HCT116 (cell line): ENCODE results near the gene CCDC88C. TPM values are rescaled to one million over a fixed set of nuclear protein-coding genes. Genes with fewer than 3 reads are reported as not detected.

Source experiments
- ATAC-seq: fragments of 200-7000 bp; cut with Tn5 transposase; 2 replicates; pipeline ENCODE4 v1.9.1; 2020; ENCODE audit warnings: mild to moderate bottlenecking, moderate library complexity
- BruUV-seq: library from RNA; stranded (reverse); fragments of 400-500 nt; replicated peaks from 2 replicates; lab custom pipeline; 2021; lab: Mats Ljungman, UMichigan
- CTCF ChIA-PET: fragments of 300-600 bp; sonication (Branson Sonifier 250); formaldehyde crosslinking; loops from one replicate; lab custom pipeline; 2021; ENCODE audit warnings: antibody characterized with exemption; lab: Charles Lee
- POLR2A ChIA-PET: fragments of 300-600, 350-600 bp; sonication (Branson Sonifier 250); formaldehyde crosslinking; loops from one replicate; lab custom pipeline; 2021; ENCODE audit warnings: antibody characterized with exemption; lab: Charles Lee
- RAD21 ChIA-PET, 2 experiments: fragments of 300-600 bp; sonication (Branson Sonifier 250); formaldehyde crosslinking; loops; one replicate each; lab custom pipeline; 2023; ENCODE audit warnings: low total read pairs in 2 of 2; ENCODE audit not compliant: uncharacterized antibody in 2 of 2, unreplicated experiment in 2 of 2, low non-redundant PET in 1 of 2; lab: Charles Lee
- DNase-seq: peaks from one replicate; pipeline ENCODE4 v3.0.0-alpha.2; 2010; ENCODE audit warnings: low read depth, low spot score
- H2AFZ ChIP-seq: fragments of 200-600 bp; shearing (Covaris generic), sonication (generic); 2 replicates; pipeline ENCODE4 v1.6.1; 2017; ENCODE audit warnings: low read depth, mixed run types, mixed read lengths, antibody characterized with exemption, low read length; ENCODE audit not compliant: poor library complexity, severe bottlenecking
- H3K27ac ChIP-seq: 2 replicates; pipeline ENCODE4 v1.5.1; 2012; ENCODE audit warnings: low read depth, low read length
- H3K27me3 ChIP-seq: fragments of 200-600 bp; sonication (generic); 2 replicates; pipeline ENCODE4 v1.6.1; 2016; ENCODE audit warnings: mixed run types, low read length, mixed read lengths; ENCODE audit not compliant: insufficient read depth
- H3K36me3 ChIP-seq, 2 experiments: fragments of 200-500 bp in 1 of 2; fragments of 200-600 bp in 1 of 2; sonication (Bioruptor generic) in 1 of 2; sonication (generic) in 1 of 2; 2 replicates each; pipeline versions ENCODE4 v1.5.1 to v1.6.1; 2014 to 2016; ENCODE audit warnings: low read length in 2 of 2, inconsistent platforms in 1 of 2, mixed read lengths in 1 of 2, mixed run types in 1 of 2; ENCODE audit not compliant: insufficient read depth in 2 of 2, control insufficient read depth in 1 of 2
- H3K4me1 ChIP-seq, 2 experiments: fragments of 200-600 bp in 1 of 2; sonication (generic) in 1 of 2; 2 replicates each; pipeline versions ENCODE4 v1.5.1 to v1.6.1; 2012 to 2017; ENCODE audit warnings: low read length in 2 of 2, inconsistent platforms in 1 of 2, mild to moderate bottlenecking in 1 of 2, mixed read lengths in 1 of 2, mixed run types in 1 of 2, moderate library complexity in 1 of 2; ENCODE audit not compliant: insufficient read depth in 2 of 2, control insufficient read depth in 1 of 2
- H3K4me2 ChIP-seq: fragments of 200-600 bp; sonication (generic); 2 replicates; pipeline ENCODE4 v1.6.1; 2017; ENCODE audit warnings: mixed run types, low read length, mixed read lengths
- H3K4me3 ChIP-seq, 2 experiments: fragments of 200-600 bp in 1 of 2; sonication (generic) in 1 of 2; replicated peaks in 1 of 2; 2 replicates each; pipeline ENCODE4 v1.5.1; 2011 to 2016; ENCODE audit warnings: low read length in 2 of 2, control low read depth in 1 of 2, low read depth in 1 of 2, mild to moderate bottlenecking in 1 of 2, mixed read lengths in 1 of 2, mixed run types in 1 of 2
- H3K79me2 ChIP-seq: fragments of 200-600 bp; sonication (generic); 2 replicates; pipeline ENCODE4 v1.6.1; 2017; ENCODE audit warnings: mild to moderate bottlenecking, mixed run types, low read length, moderate library complexity, mixed read lengths; ENCODE audit not compliant: insufficient read depth
- H3K9ac ChIP-seq: fragments of 200-600 bp; sonication (generic); 2 replicates; pipeline ENCODE4 v1.6.1; 2016; ENCODE audit warnings: low read length, mixed read lengths
- H3K9me2 ChIP-seq: fragments of 200-600 bp; sonication (generic), shearing (Covaris generic); 2 replicates; pipeline ENCODE4 v1.6.1; 2017; ENCODE audit warnings: mixed run types, mild to moderate bottlenecking, moderate library complexity; ENCODE audit not compliant: insufficient read depth
- H3K9me3 ChIP-seq, 2 experiments: fragments of 200-500 bp in 1 of 2; fragments of 200-600 bp in 1 of 2; sonication (Bioruptor generic) in 1 of 2; sonication (generic) in 1 of 2; 2 replicates each; pipeline ENCODE4 v1.6.1; 2014 to 2017; ENCODE audit warnings: low read length in 2 of 2, mixed read lengths in 2 of 2, inconsistent platforms in 1 of 2, low read depth in 1 of 2, mild to moderate bottlenecking in 1 of 2, mixed run types in 1 of 2, moderate library complexity in 1 of 2; ENCODE audit not compliant: control insufficient read depth in 1 of 2, insufficient read depth in 1 of 2
- H4K20me1 ChIP-seq: fragments of 200-600 bp; sonication (generic), shearing (Covaris generic); 2 replicates; pipeline ENCODE4 v1.6.1; 2017; ENCODE audit warnings: mixed run types, mild to moderate bottlenecking, moderate library complexity; ENCODE audit not compliant: insufficient read depth
- CBX3 ChIP-seq: IDR thresholded peaks from 2 replicates; pipeline ENCODE4 v1.6.1; 2012; ENCODE audit warnings: low read depth
- EZH2phosphoT487 ChIP-seq: fragments of 200-600 bp; IDR thresholded peaks from 2 replicates; pipeline ENCODE4 v1.6.1; 2018; ENCODE audit warnings: antibody characterized with exemption, borderline replicate concordance
- FOSL1 ChIP-seq: IDR thresholded peaks from 2 replicates; pipeline ENCODE4 v1.6.1; 2012; ENCODE audit warnings: low read depth
- JUND ChIP-seq: IDR thresholded peaks from 2 replicates; pipeline ENCODE4 v1.6.1; 2012
- MAX ChIP-seq: IDR thresholded peaks from 2 replicates; pipeline ENCODE4 v1.6.1; 2012
- POLR2A ChIP-seq: IDR thresholded peaks from 2 replicates; pipeline ENCODE4 v1.7.0; 2011; ENCODE audit warnings: borderline replicate concordance; ENCODE audit not compliant: insufficient read depth, insufficient read length; ENCODE audit errors: extremely low read depth
- POLR2AphosphoS5 ChIP-seq: IDR thresholded peaks from 2 replicates; pipeline ENCODE4 v1.6.1; 2011; ENCODE audit warnings: mild to moderate bottlenecking, low read depth, low read length, moderate library complexity
- SRF ChIP-seq: IDR thresholded peaks from 2 replicates; pipeline ENCODE4 v1.6.1; 2012; ENCODE audit warnings: low read depth
- TCF7L2 ChIP-seq: IDR thresholded peaks from 2 replicates; pipeline ENCODE4 v1.7.0; 2011; ENCODE audit warnings: borderline replicate concordance, inconsistent platforms; ENCODE audit not compliant: insufficient read depth, insufficient read length; ENCODE audit errors: extremely low read depth
- ZFX ChIP-seq: fragments of 450-650 bp; IDR thresholded peaks from 2 replicates; pipeline ENCODE4 v1.6.1; 2017
- ZNF274 ChIP-seq: fragments of 200-500 bp; sonication (Bioruptor generic); IDR thresholded peaks from 2 replicates; pipeline ENCODE4 v1.6.1; 2014; ENCODE audit warnings: mild to moderate bottlenecking, low read depth, low read length, inconsistent platforms
- intact Hi-C: fragments of 100-400 bp; cut with micrococcal nuclease; formaldehyde crosslinking; loops from 2 replicates; pipeline ENCODE4 v1.10.0; 2022
- total RNA-seq: library from RNA; stranded (reverse); gene quantifications from one replicate; pipeline ENCODE4 v1.2.1, GENCODE V29; 2021; ENCODE audit not compliant: unreplicated experiment
- TF ChIP-seq, protein P1 (sequence below): IDR thresholded peaks from 2 replicates; pipeline ENCODE4 v1.6.1; 2011; ENCODE audit warnings: mild to moderate bottlenecking, low read length, moderate library complexity; ENCODE audit not compliant: insufficient replicate concordance; ENCODE audit errors: extremely low read depth
- TF ChIP-seq, protein P2 (sequence below), 3 experiments: fragments of 200-600 bp in 1 of 3; sonication (generic) in 1 of 3; IDR thresholded peaks in 2 of 3; conservative IDR thresholded peaks in 1 of 3; 2 replicates each; pipeline ENCODE4 v1.5.1; 2012 to 2017; ENCODE audit warnings: low read depth in 2 of 3, low read length in 2 of 3, antibody characterized with exemption in 1 of 3, borderline replicate concordance in 1 of 3, control low read depth in 1 of 3, mild to moderate bottlenecking in 1 of 3, mixed read lengths in 1 of 3, mixed run types in 1 of 3, moderate library complexity in 1 of 3; ENCODE audit not compliant: insufficient read depth in 1 of 3
- TF ChIP-seq, protein P3 (sequence below): IDR thresholded peaks from 2 replicates; pipeline ENCODE4 v1.6.1; 2012
- TF ChIP-seq, protein P4 (sequence below): IDR thresholded peaks from 2 replicates; pipeline ENCODE4 v1.6.1; 2012; ENCODE audit warnings: low read depth

CCDC88C gene
- total RNA-seq, 1 experiment from 2014 or later, result 20.8 TPM

DNA sequence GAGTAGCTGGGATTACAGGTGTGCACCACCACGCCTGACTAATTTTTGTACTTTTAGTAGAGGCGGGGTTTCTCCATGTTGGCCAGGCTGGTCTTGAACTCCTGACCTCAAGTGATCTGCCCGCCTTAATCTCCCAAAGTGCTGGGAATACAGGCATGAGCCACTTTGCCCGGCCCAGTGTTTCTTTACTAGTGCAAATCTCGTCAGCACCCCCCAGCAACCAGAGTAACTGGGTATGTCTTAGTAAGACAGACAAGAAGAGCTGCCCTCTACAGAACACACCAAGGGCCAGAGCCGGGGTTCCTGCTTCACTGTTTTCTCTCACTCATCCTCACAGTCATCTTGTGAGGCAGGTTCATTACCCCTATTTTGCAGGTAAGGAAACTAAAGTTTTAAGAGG, 94.6 kb downstream of the CCDC88C start:
- ChIA-PET CTCF (interaction anchor here (0.7 to 1.9 kb wide), 6 partner anchors 10 to 674 kb away, joined by 3 to 11 read pairs (median 5); partner anchors contain the start of gene CCDC88C), POLR2A (no interaction called here), RAD21 (interaction anchor here in 1 of 2 experiments (0.6 kb wide), 1 partner anchor 98 kb away, joined by 3 read pairs; no protein-coding TSS in a partner anchor)
- Histone ChIP-seq H3K9me2 (no peaks in the 10 kb centered on the region), H3K27me3 (no peaks in the 10 kb centered on the region), H3K36me3 (peaks cover 0 to 9% of the 10 kb centered on the region in 2 experiments; a peak in 2 of 4 replicates), H3K27ac (no peak overlapping the region), H4K20me1 (no peaks in the 10 kb centered on the region), H3K4me2 (no peak overlapping the region), H3K79me2 (no peaks in the 10 kb centered on the region), H3K4me3 (no peak overlapping the region), H3K9ac (no peak overlapping the region), H3K9me3 (no peaks in the 10 kb centered on the region), H3K4me1 (peaks cover 0 to under 1% of the 10 kb centered on the region in 2 experiments; a peak in 1 of 4 replicates), H2AFZ (no peak overlapping the region)
- no TSS peak for BruUV-seq
- ATAC-seq, result no peak
- DNase-seq, result no peak
- TF ChIP-seq POLR2AphosphoS5 (no peak), EZH2phosphoT487 (no peak), JUND (no peak), ZFX (no peak), MAX (no peak), ZNF274 (no peak), SRF (no peak), CBX3 (no peak), FOSL1 (no peak), TCF7L2 (no peak), POLR2A (no peak)
- TF ChIP-seq, protein P1, sequence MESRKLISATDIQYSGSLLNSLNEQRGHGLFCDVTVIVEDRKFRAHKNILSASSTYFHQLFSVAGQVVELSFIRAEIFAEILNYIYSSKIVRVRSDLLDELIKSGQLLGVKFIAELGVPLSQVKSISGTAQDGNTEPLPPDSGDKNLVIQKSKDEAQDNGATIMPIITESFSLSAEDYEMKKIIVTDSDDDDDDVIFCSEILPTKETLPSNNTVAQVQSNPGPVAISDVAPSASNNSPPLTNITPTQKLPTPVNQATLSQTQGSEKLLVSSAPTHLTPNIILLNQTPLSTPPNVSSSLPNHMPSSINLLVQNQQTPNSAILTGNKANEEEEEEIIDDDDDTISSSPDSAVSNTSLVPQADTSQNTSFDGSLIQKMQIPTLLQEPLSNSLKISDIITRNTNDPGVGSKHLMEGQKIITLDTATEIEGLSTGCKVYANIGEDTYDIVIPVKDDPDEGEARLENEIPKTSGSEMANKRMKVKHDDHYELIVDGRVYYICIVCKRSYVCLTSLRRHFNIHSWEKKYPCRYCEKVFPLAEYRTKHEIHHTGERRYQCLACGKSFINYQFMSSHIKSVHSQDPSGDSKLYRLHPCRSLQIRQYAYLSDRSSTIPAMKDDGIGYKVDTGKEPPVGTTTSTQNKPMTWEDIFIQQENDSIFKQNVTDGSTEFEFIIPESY, result no peak
- TF ChIP-seq, protein P2, sequence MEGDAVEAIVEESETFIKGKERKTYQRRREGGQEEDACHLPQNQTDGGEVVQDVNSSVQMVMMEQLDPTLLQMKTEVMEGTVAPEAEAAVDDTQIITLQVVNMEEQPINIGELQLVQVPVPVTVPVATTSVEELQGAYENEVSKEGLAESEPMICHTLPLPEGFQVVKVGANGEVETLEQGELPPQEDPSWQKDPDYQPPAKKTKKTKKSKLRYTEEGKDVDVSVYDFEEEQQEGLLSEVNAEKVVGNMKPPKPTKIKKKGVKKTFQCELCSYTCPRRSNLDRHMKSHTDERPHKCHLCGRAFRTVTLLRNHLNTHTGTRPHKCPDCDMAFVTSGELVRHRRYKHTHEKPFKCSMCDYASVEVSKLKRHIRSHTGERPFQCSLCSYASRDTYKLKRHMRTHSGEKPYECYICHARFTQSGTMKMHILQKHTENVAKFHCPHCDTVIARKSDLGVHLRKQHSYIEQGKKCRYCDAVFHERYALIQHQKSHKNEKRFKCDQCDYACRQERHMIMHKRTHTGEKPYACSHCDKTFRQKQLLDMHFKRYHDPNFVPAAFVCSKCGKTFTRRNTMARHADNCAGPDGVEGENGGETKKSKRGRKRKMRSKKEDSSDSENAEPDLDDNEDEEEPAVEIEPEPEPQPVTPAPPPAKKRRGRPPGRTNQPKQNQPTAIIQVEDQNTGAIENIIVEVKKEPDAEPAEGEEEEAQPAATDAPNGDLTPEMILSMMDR (IDR thresholded peaks at IDR 0.05 in 2 of 3, conservative IDR thresholded peaks at IDR 0.05 in 1 of 3; ENCODE audit: borderline replicate concordance in 1 of 3, insufficient read depth in 1 of 3, low read depth in 2 of 3, low read length in 2 of 3), result no peak
- TF ChIP-seq, protein P3, sequence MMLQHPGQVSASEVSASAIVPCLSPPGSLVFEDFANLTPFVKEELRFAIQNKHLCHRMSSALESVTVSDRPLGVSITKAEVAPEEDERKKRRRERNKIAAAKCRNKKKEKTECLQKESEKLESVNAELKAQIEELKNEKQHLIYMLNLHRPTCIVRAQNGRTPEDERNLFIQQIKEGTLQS, result no peak
- TF ChIP-seq, protein P4, sequence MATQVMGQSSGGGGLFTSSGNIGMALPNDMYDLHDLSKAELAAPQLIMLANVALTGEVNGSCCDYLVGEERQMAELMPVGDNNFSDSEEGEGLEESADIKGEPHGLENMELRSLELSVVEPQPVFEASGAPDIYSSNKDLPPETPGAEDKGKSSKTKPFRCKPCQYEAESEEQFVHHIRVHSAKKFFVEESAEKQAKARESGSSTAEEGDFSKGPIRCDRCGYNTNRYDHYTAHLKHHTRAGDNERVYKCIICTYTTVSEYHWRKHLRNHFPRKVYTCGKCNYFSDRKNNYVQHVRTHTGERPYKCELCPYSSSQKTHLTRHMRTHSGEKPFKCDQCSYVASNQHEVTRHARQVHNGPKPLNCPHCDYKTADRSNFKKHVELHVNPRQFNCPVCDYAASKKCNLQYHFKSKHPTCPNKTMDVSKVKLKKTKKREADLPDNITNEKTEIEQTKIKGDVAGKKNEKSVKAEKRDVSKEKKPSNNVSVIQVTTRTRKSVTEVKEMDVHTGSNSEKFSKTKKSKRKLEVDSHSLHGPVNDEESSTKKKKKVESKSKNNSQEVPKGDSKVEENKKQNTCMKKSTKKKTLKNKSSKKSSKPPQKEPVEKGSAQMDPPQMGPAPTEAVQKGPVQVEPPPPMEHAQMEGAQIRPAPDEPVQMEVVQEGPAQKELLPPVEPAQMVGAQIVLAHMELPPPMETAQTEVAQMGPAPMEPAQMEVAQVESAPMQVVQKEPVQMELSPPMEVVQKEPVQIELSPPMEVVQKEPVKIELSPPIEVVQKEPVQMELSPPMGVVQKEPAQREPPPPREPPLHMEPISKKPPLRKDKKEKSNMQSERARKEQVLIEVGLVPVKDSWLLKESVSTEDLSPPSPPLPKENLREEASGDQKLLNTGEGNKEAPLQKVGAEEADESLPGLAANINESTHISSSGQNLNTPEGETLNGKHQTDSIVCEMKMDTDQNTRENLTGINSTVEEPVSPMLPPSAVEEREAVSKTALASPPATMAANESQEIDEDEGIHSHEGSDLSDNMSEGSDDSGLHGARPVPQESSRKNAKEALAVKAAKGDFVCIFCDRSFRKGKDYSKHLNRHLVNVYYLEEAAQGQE, result no peak
- intact Hi-C loops, result loop anchor here (1.0 to 2.0 kb wide), 2 partner anchors 96 to 588 kb away; no protein-coding TSS in a partner anchor
